GM12874 (cell line): Measurements from ENCODE around the gene EIF3C.
"Not testable (repeated sequence)": the region's sequence is repeated elsewhere in the genome, so short reads cannot be mapped to it uniquely, and the experiment has no call there.

Experiments
- CTCF ChIP-seq: IDR thresholded peaks from 2 replicates; pipeline ENCODE4 v1.5.1; 2011; ENCODE audit warnings: low read depth, mild to moderate bottlenecking, control low read depth, low read length, moderate library complexity; ENCODE audit not compliant: insufficient read depth

EIF3C gene

DNA sequence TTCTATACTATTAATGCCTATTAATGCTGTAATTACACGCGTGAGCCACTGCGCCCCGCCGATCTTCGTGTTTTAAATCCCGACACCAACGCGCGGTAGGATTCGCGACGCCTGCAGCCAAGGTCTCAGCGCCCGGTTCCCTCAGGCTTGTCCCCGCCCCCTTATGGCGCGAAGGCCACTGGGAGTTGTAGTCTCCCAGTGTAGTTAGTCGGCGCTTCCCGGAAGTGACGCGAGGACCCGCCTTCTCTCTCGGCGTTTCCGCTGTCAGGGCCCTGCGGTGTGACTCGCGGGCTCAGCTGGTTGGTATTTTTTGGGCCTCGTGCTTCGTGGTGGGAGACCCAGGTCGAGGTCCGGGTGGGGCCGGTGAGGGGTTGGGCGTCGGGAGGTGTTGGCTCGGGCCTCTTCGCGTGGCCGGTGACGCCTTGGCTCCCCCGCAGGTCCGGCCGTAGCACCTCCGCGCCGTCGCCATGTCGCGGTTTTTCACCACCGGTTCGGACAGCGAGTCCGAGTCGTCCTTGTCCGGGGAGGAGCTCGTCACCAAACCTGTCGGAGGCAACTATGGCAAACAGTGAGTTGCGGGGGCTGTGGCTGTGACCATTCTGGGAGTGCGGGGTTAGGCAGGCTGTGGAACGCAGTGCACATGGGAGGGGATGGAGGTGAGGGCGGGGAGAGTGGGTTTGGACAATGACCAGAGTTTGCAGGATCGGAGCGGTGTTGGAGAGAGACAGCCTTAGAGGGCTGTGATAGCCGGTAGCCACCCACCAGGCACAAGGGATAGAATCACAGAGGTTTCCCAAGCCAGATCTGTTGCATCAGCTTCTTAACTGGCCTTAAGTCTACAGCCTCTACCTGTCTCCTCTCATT is at the start of gene EIF3C:
EIF3C (plus strand) TSS at position 245 of the 864 bp plus-strand sequence; CDS start at position 468, 223 bp downstream.
- TF ChIP-seq CTCF = not testable (repeated sequence)

DNA sequence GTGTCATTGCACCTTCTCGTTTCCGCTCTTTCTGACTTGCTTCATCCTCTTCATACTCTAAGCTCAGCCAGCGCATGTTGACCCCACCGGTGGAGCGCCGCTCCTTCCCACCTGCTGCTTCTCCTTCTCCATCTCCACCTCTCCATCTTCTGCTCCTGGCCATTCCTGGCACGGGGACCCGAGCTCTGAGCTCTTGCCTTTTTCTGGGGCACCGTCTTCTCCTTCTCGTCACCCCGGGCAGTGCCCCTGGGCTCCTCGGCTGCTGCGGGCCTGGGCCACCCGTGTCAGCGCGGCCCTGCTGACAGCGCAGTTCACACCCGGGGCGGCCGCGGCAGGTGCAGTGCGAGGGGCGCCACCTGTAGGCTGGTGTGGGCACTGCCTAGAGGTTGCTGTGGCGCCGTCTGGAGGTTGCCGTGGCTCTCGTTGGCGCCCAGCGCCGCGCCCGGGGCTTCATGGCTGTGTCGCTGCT is 38.8 kb downstream of the EIF3C start:
- 0 out of 2 replicates have a peak, but pooled peaks have one; percentile 2 for TF ChIP-seq CTCF

GRCh38 chr16:28751487-28751886 is 40.2 kb downstream of the EIF3C start, which contains the start of gene NPIPB9:
TSS of gene NPIPB9 (plus strand) at chr16:28751787.
- not testable (repeated sequence) for TF ChIP-seq CTCF
